Motor neuron (in vitro differentiated cells): ENCODE data around the gene MPO. TPM values are rescaled to one million over a fixed set of nuclear protein-coding genes. Genes with fewer than 3 reads are reported as not detected.

Experiments
- ATAC-seq, 8 experiments: fragments of 200-7000 bp; cut with Tn5 transposase; replicated peaks in 6 of 8; 2 replicates each; pipeline ENCODE4 v1.8.0; 2021; ENCODE audit warnings: mild to moderate bottlenecking in 8 of 8, moderate library complexity in 8 of 8
- H3K27ac ChIP-seq, 2 donors: fragments of 250-450 bp; sonication (Bioruptor Pico); 2 replicates each; pipeline ENCODE4 v1.9.0; 2021; ENCODE audit warnings: antibody characterized with exemption in 2 of 2, mild to moderate bottlenecking in 2 of 2, moderate library complexity in 1 of 2
- H3K4me1 ChIP-seq, 2 donors: fragments of 250-450 bp; sonication (Bioruptor Pico); replicated peaks in 1 of 2; 2 replicates each; pipeline ENCODE4 v1.6.1; 2021; ENCODE audit warnings: antibody characterized with exemption in 2 of 2, mild to moderate bottlenecking in 2 of 2, moderate library complexity in 1 of 2
- H3K4me3 ChIP-seq, 5 donors: fragments of 250-450 bp; sonication (Bioruptor Pico); 2 replicates each; pipeline ENCODE4 v1.9.0; 2021; ENCODE audit warnings: antibody characterized with exemption in 5 of 5, mild to moderate bottlenecking in 5 of 5, moderate library complexity in 4 of 5
- WGBS, 10 experiments: fragments of 450-650 bp; shearing (Covaris generic); methylation state at CpG; one replicate each; pipeline ENCODE4 v1.0.0; 2022; 5-methylcytosine and 5-hydroxymethylcytosine counted together
- in situ Hi-C, 9 experiments: fragments of 400-800 bp; cut with MboI; loops; one replicate each; pipeline ENCODE4 v1.15.0; 2021; ENCODE audit warnings: low sequenced_read_pairs in 9 of 9, low pct_unique_long_range_greater_than_20kb in 2 of 9; ENCODE audit not compliant: unreplicated experiment in 9 of 9
- total RNA-seq, 8 experiments: library from RNA; unstranded; fragments of 300-600 nt; gene quantifications; 2 replicates each; pipeline versions ENCODE4 v1.2.3 to v1.2.4, GENCODE V29; 2022

Gene MPO
- total RNA-seq, 8 experiments from 2014 or later, result 0.18 to 3.2 (median 0.59) TPM; not detected in 3

GRCh38 chr17:58323366-58324055 is 42.8 kb upstream of the MPO start:
- H3K27ac ChIP-seq, result no peak overlapping the region

GRCh38 chr17:58322581-58323185 is 41.9 kb upstream of the MPO start:
- WGBS, 10 experiments, result 40 to 100% methylated on average over 2 to 3 of the region's 9 CpGs; no CpG with 5 or more reads in 8 of the 10 experiments
- in situ Hi-C loops, result no loop called here

More at GRCh38 chr17:58323366-58324055, 42.8 kb upstream of the MPO start:
- in situ Hi-C loops, result no loop called here
- Histone ChIP-seq H3K4me3 (peak overlapping the region; percentile 34 to 52 (median 42)), H3K4me1 (peaks cover 38 to 45% of the 10 kb centered on the region in 2 donors)
- 40 to 81% (median 63%) methylated on average over 1 to 5 of the region's 8 CpGs; no CpG with 5 or more reads in 4 of the 10 experiments for WGBS, 10 experiments
- ATAC-seq, result no peak

GRCh38 chr17:58321571-58322525 is 41.1 kb upstream of the MPO start:
- WGBS, 10 experiments, result 78 to 100% (median 91%) methylated on average over 1 to 9 of the region's 18 CpGs; no CpG with 5 or more reads in 3 of the 10 experiments
- H3K4me3 ChIP-seq, result no peak overlapping the region
- in situ Hi-C loops, result no loop called here
- peaks cover 25 to 31% of the 10 kb centered on the region in 2 donors for H3K4me1 ChIP-seq
- peak in 2 of 8 experiments; percentile 34 to 50 for ATAC-seq
- no peak overlapping the region for H3K27ac ChIP-seq

More at GRCh38 chr17:58322581-58323185, 41.9 kb upstream of the MPO start:
- Histone ChIP-seq H3K4me3 (no peak overlapping the region), H3K27ac (no peak overlapping the region), H3K4me1 (peaks cover 31 to 37% of the 10 kb centered on the region in 2 donors)
- ATAC-seq, result no peak

GRCh38 chr17:58320570-58321323 is 40.0 kb upstream of the MPO start:
- no peak for ATAC-seq
- H3K4me1 ChIP-seq, result peaks cover 16 to 20% of the 10 kb centered on the region in 2 donors
- in situ Hi-C loops, result no loop called here
- 50 to 100% (median 88%) methylated on average over 1 to 6 of the region's 9 CpGs; no CpG with 5 or more reads in 1 of the 10 experiments for WGBS, 10 experiments
- H3K27ac ChIP-seq, result no peak overlapping the region
- H3K4me3 ChIP-seq, result no peak overlapping the region

GRCh38 chr17:58320163-58320558 is 39.4 kb upstream of the MPO start:
- no peak for ATAC-seq
- H3K4me1 ChIP-seq, result peaks cover 10 to 14% of the 10 kb centered on the region in 2 donors
- WGBS, 10 experiments, result 60 to 83% methylated on average over 1 to 3 of the region's 7 CpGs; no CpG with 5 or more reads in 8 of the 10 experiments
- H3K4me3 ChIP-seq, result no peak overlapping the region
- in situ Hi-C loops, result no loop called here
- no peak overlapping the region for H3K27ac ChIP-seq

- Histone ChIP-seq H3K4me1 (peaks cover 7 to 9% of the 10 kb centered on the region in 2 donors), H3K27ac (no peak overlapping the region), H3K4me3 (no peak overlapping the region)
- WGBS, 10 experiments, result 67 to 87% (median 73%) methylated on average over 3 to 4 of the region's 25 CpGs; no CpG with 5 or more reads in 7 of the 10 experiments
- ATAC-seq, result no peak
- in situ Hi-C loops, result loop anchor here in 1 of 9 experiments (10.0 kb wide), 1 partner anchor 125 kb away; no protein-coding TSS in a partner anchor
These were observed 38.7 kb upstream of the MPO start for GRCh38 chr17:58319173-58320162.

- Histone ChIP-seq H3K4me3 (no peak overlapping the region), H3K27ac (no peak overlapping the region), H3K4me1 (peaks cover 1 to 2% of the 10 kb centered on the region in 2 donors)
- no peak for ATAC-seq
- 17 to 88% (median 80%) methylated on average over 1 to 4 of the region's 7 CpGs; no CpG with 5 or more reads in 2 of the 10 experiments for WGBS, 10 experiments
- in situ Hi-C loops, result loop anchor here in 1 of 9 experiments (10.0 kb wide), 1 partner anchor 126 kb away; no protein-coding TSS in a partner anchor
These were observed 38.0 kb upstream of the MPO start for GRCh38 chr17:58318627-58319172.

- Histone ChIP-seq H3K27ac (no peak overlapping the region), H3K4me1 (no peaks in the 10 kb centered on the region), H3K4me3 (no peak overlapping the region)
- 60 to 100% (median 68%) methylated on average over 2 to 4 of the region's 9 CpGs; no CpG with 5 or more reads in 7 of the 10 experiments for WGBS, 10 experiments
- ATAC-seq, result no peak
- in situ Hi-C loops, result loop anchor here in 1 of 9 experiments (10.0 kb wide), 1 partner anchor 127 kb away; no protein-coding TSS in a partner anchor
These were observed 37.3 kb upstream of the MPO start for GRCh38 chr17:58318065-58318481.

- Histone ChIP-seq H3K4me1 (no peaks in the 10 kb centered on the region), H3K27ac (no peak overlapping the region), H3K4me3 (no peak overlapping the region)
- peak; percentile 42 to 84 (median 48) for ATAC-seq
- in situ Hi-C loops, result loop anchor here in 1 of 9 experiments (10.0 kb wide), 1 partner anchor 127 kb away; no protein-coding TSS in a partner anchor
- WGBS, 10 experiments, result 0 to 28% (median 0%) methylated on average over 1 to 3 of the region's 5 CpGs; no CpG with 5 or more reads in 4 of the 10 experiments
These were observed 36.8 kb upstream of the MPO start for GRCh38 chr17:58317421-58318064.

GRCh38 chr17:58316260-58316960 is 35.7 kb upstream of the MPO start:
- Histone ChIP-seq H3K4me3 (no peak overlapping the region), H3K4me1 (no peaks in the 10 kb centered on the region), H3K27ac (no peak overlapping the region)
- no peak for ATAC-seq
- 67 to 100% (median 87%) methylated on average over 1 to 4 of the region's 8 CpGs; no CpG with 5 or more reads in 5 of the 10 experiments for WGBS, 10 experiments
- in situ Hi-C loops, result loop anchor here in 1 of 9 experiments (10.0 kb wide), 1 partner anchor 128 kb away; no protein-coding TSS in a partner anchor
